Gastrocnemius medialis (tissue), 4 donors: Measurements from ENCODE around the gene KRT36.

Experiments
- CTCF ChIP-seq, 5 experiments: fragments of 450-650 bp in 3 of 5; fragments of 200-600 bp in 2 of 5; sonication (generic) in 2 of 5; IDR thresholded peaks in 4 of 5; conservative IDR thresholded peaks in 1 of 5; 1 replicate in 4 of 5; 2 replicates in 1 of 5; pipeline ENCODE4 v1.5.1; 2016 to 2019; ENCODE audit warnings: antibody characterized with exemption in 5 of 5, mild to moderate bottlenecking in 3 of 5, moderate library complexity in 3 of 5
- POLR2A ChIP-seq, 2 donors: fragments of 450-650 bp; IDR thresholded peaks; one replicate each; pipeline ENCODE4 v1.6.1; 2017; ENCODE audit warnings: antibody characterized with exemption in 2 of 2, mild to moderate bottlenecking in 2 of 2, moderate library complexity in 2 of 2

GRCh38 chr17:41449008-41449407 lies 40.7 kb downstream of the KRT36 start:
- no peak for TF ChIP-seq CTCF (IDR thresholded peaks at IDR 0.05 in 4 of 5, conservative IDR thresholded peaks at IDR 0.05 in 1 of 5)
- TF ChIP-seq POLR2A (IDR thresholded peaks at IDR 0.05) = no peak
